Endothelial cell of hepatic sinusoid (primary cell): ENCODE data around the gene TOR2A.
"Not testable (repeated sequence)": the region's sequence is repeated elsewhere in the genome, so short reads cannot be mapped to it uniquely, and the experiment has no call there.

Source experiments
- in situ Hi-C: cut with HindIII; loops from 2 replicates; pipeline ENCODE4 v1.10.0; 2017; ENCODE audit warnings: low sequenced_read_pairs

Gene TOR2A

DNA sequence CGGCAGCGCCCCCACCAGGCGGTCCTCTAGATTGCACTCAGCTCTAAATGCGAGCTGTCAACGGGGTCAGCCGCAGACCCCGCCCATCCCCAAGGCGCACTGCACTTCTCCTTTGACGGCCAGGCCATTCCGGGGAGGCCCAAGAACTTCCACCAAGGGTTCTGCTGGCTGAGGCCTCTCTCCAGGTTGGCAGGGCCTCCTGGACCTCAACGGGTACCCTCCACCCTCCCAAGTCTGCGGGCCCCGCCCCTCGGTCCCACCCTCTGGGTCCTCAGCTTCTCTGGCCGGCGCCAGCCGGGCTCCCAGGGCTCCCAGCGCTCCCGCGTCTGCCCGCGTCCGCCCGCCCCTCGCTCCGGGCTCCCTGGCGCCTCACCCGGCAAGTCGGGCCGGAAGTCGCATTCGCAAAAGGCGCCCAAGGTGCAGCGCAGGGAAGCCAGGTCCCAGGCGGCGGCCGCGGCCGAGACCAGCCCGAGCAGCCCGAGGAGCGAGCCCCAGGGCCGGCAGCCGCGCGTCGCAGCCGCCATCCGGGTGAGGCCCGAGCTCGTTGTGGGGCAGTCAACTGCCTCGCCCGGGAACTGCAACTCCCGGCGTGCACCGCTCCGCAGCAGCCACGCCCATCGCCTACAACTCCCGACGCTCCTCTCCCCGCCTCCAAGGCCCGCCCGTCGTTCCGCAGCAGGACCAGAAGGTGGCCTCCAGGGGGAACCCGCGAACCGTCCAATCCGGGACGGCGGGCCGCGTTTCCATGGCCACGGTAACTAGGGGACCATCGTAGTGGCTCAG, at the start of gene TOR2A:
TOR2A (minus strand) TSS at position 548 of the 783 bp plus-strand sequence; CDS start at position 524, 24 bp downstream.
- in situ Hi-C loops = no loop called here

GRCh38 chr9:127783111-127784008, 48.3 kb upstream of the TOR2A start:
- in situ Hi-C loops = no loop called here

- in situ Hi-C loops = no loop called here
Observed at GRCh38 chr9:127781806-127782205, 46.7 kb upstream of the TOR2A start.

GRCh38 chr9:127780909-127781308, 45.8 kb upstream of the TOR2A start:
- in situ Hi-C loops = not testable (repeated sequence)

- in situ Hi-C loops = no loop called here
Observed at GRCh38 chr9:127780126-127780885, 45.2 kb upstream of the TOR2A start.

- in situ Hi-C loops = no loop called here
Observed at GRCh38 chr9:127779136-127779981, 44.3 kb upstream of the TOR2A start.

- in situ Hi-C loops = no loop called here
Observed at GRCh38 chr9:127778280-127779135, 43.4 kb upstream of the TOR2A start, which contains the start of gene SH2D3C. TSS of gene SH2D3C (minus strand) at chr9:127778666. CDS start at chr9:127778627, 39 bp downstream.

GRCh38 chr9:127777368-127777980, 42.4 kb upstream of the TOR2A start:
- in situ Hi-C loops = no loop called here

GRCh38 chr9:127776924-127777289, 41.8 kb upstream of the TOR2A start:
- in situ Hi-C loops = no loop called here

DNA sequence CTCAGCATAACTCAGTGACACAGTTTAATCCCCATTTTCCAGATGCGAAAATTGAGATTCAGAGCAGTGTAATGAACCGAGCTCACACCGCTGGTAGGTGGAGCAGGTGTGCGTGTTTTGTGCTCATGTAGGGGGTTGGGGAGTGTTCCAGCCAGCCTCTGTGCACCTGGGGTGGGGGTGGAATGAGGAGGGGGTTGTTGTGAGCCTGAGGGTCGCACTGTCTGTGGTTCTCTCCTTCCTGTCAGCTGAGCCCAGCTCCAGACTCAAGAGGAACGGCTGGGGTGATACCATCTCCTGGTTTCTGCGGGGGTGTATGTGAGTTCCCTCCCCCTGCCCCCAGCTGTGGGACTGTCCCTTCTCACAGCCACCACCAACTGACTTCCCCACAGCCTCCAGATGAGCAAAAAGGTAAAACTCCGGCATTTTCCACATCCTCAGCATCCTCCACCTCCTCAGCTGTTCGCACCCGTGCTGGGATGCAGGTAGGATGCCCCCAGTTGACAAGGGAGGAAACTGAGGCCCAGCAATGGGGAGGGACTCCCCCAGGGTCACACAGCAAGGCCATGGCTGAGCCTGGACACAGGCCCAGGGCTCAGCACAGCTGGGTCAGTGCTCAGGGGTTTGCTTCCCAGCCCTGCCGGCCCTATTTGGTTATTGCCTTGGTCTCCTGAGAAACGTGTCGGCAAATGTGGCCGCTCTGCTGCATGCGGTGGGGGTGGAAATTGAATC, 41.3 kb upstream of the TOR2A start:
- in situ Hi-C loops = no loop called here

GRCh38 chr9:127773981-127774380, 38.9 kb upstream of the TOR2A start:
- in situ Hi-C loops = loop anchor here (25.0 kb wide), 2 partner anchors 88 to 163 kb away; partner anchors contain the start of genes DPM2, ENG and PIP5KL1

- in situ Hi-C loops = loop anchor here (25.0 kb wide), 2 partner anchors 89 to 164 kb away; partner anchors contain the start of genes DPM2, ENG and PIP5KL1
Observed at GRCh38 chr9:127773272-127773671, 38.2 kb upstream of the TOR2A start.

- in situ Hi-C loops = loop anchor here (25.0 kb wide), 2 partner anchors 90 to 165 kb away; partner anchors contain the start of genes DPM2, ENG and PIP5KL1
Observed at GRCh38 chr9:127772603-127773002, 37.5 kb upstream of the TOR2A start.

DNA sequence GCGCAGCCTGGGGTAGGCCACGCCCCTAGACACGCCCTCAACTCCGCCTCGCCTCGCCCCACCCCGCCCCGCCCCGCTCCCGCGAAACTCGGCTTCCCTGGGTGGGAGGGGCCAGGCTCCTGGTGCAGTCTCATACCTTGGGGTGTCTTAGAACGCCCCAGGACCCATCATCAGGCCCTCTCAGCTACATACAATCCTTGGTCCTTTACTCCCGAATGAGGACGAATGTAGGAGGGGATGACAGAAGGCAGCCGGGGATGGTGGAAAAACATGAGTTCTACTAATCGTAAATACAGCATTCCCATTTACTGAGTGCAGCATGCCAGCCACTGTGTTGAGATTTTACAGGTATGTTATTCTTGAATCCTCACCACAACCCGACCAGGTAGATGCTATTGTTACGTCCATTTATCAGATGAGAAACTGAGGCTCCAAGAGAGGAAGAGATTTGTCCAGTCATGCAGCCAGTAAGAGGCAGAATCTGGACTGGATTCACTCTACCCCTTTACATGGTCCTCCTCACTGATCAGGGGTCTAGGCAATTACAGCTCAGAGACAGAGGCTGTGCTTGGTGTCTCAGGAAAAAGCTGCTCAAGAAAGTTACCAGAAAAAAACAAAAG, 36.6 kb upstream of the TOR2A start:
- in situ Hi-C loops = loop anchor here (25.0 kb wide), 2 partner anchors 91 to 166 kb away; partner anchors contain the start of genes DPM2, ENG and PIP5KL1

GRCh38 chr9:127770905-127771569, 35.9 kb upstream of the TOR2A start:
- in situ Hi-C loops = loop anchor here (25.0 kb wide), 2 partner anchors 91 to 166 kb away; partner anchors contain the start of genes DPM2, ENG and PIP5KL1

GRCh38 chr9:127770583-127770904, 35.5 kb upstream of the TOR2A start:
- in situ Hi-C loops = loop anchor here (25.0 kb wide), 2 partner anchors 92 to 167 kb away; partner anchors contain the start of genes DPM2, ENG and PIP5KL1
